SK-N-MC (cell line): ENCODE measurements around the gene PLD5.

ENCODE experiments used
- EZH2 ChIP-seq: fragments of 200-600 bp; sonication (generic); IDR thresholded peaks from one replicate; pipeline ENCODE4 v1.6.1; 2017; ENCODE audit warnings: antibody characterized with exemption
- FOXP2 ChIP-seq: optimal IDR thresholded peaks from 2 replicates; pipeline ENCODE3; 2011; ENCODE audit warnings: mild to moderate bottlenecking, moderate library complexity; ENCODE audit not compliant: insufficient read depth; ENCODE audit errors: extremely low read length, control extremely low read depth
- POLR2AphosphoS5 ChIP-seq: IDR thresholded peaks from 2 replicates; pipeline ENCODE4 v1.6.1; 2012; ENCODE audit warnings: mild to moderate bottlenecking, low read depth, low read length, borderline replicate concordance

DNA sequence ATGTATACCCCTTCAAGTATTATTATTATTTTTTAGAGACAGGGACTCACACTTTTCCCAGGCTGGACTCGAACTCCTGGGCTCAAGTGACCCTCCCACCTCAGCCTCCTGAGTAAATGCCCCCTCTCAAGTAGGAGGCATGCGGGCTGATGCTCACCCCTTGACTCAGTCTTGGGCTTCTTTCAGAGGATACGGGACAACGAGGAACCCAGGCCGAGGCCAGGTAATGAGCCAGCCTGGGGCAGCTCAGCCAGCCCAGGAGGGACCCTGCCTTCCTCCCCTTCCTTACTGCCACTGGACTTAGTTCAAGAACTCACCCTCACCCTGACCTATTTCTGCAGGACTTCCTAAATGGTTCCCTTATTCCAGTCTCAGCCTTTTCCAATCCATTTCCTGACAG lies 327.6 kb downstream of the PLD5 start:
- no peak for TF ChIP-seq EZH2
- TF ChIP-seq POLR2AphosphoS5 = no peak
- no peak for TF ChIP-seq FOXP2
